Kidney epithelial cell (primary cell): Measurements from ENCODE around the gene ADAM12. TPM values are rescaled to one million over a fixed set of nuclear protein-coding genes. Genes with fewer than 3 reads are reported as not detected.

ENCODE experiments used
- DNase-seq: peaks from one replicate; pipeline ENCODE4 v3.0.0-alpha.2; 2010; ENCODE audit warnings: low read depth
- H3K27me3 ChIP-seq: 2 replicates; pipeline ENCODE4 v1.6.0; 2011; ENCODE audit warnings: low read length; ENCODE audit not compliant: control insufficient read depth, insufficient read depth
- H3K36me3 ChIP-seq: 2 replicates; pipeline ENCODE4 v1.5.1; 2011; ENCODE audit warnings: low read length; ENCODE audit not compliant: control insufficient read depth, insufficient read depth
- H3K4me3 ChIP-seq: 2 replicates; pipeline ENCODE4 v1.5.1; 2011; ENCODE audit warnings: low read depth, mild to moderate bottlenecking, control low read depth, low read length
- CTCF ChIP-seq: IDR thresholded peaks from 2 replicates; pipeline ENCODE4 v1.5.1; 2011; ENCODE audit warnings: mild to moderate bottlenecking, moderate library complexity, low read length, control low read depth, inconsistent platforms; ENCODE audit not compliant: insufficient read depth, poor library complexity, severe bottlenecking
- total RNA-seq: library from RNA; depleted of rRNA; stranded (reverse); fragments of >200 nt; gene quantifications from 2 replicates; pipeline ENCODE4 v1.2.3, GENCODE V29; 2015

ADAM12 gene
- total RNA-seq, 1 donor from 2014 or later = 21.9 TPM

- H3K27me3 ChIP-seq = no peaks in the 10 kb centered on the region
- TF ChIP-seq CTCF = no peak
- no peak for DNase-seq
- H3K36me3 ChIP-seq = no peaks in the 10 kb centered on the region
- H3K4me3 ChIP-seq = no peak overlapping the region
Measured at GRCh38 chr10:126043389-126043788, 344.9 kb downstream of the ADAM12 start.

GRCh38 chr10:126042906-126043305 lies 345.4 kb downstream of the ADAM12 start:
- no peak for DNase-seq
- TF ChIP-seq CTCF = no peak
- Histone ChIP-seq H3K36me3 (no peaks in the 10 kb centered on the region), H3K4me3 (no peak overlapping the region), H3K27me3 (no peaks in the 10 kb centered on the region)

GRCh38 chr10:126042354-126042753 lies 345.9 kb downstream of the ADAM12 start:
- no peak overlapping the region for H3K4me3 ChIP-seq
- no peak for TF ChIP-seq CTCF
- DNase-seq = peak; percentile 47
- H3K27me3 ChIP-seq = no peaks in the 10 kb centered on the region
- H3K36me3 ChIP-seq = no peaks in the 10 kb centered on the region

GRCh38 chr10:126041804-126042231 lies 346.5 kb downstream of the ADAM12 start:
- Histone ChIP-seq H3K36me3 (no peaks in the 10 kb centered on the region), H3K4me3 (no peak overlapping the region), H3K27me3 (no peaks in the 10 kb centered on the region)
- TF ChIP-seq CTCF = no peak
- DNase-seq = peak; percentile 99

- Histone ChIP-seq H3K27me3 (no peaks in the 10 kb centered on the region), H3K4me3 (no peak overlapping the region), H3K36me3 (no peaks in the 10 kb centered on the region)
- no peak for TF ChIP-seq CTCF
- DNase-seq = no peak
Measured at GRCh38 chr10:126041117-126041516, 347.2 kb downstream of the ADAM12 start.

GRCh38 chr10:126037946-126038345 lies 350.3 kb downstream of the ADAM12 start:
- no peaks in the 10 kb centered on the region for H3K36me3 ChIP-seq
- H3K4me3 ChIP-seq = no peak overlapping the region
- no peak for TF ChIP-seq CTCF
- no peak for DNase-seq
- no peaks in the 10 kb centered on the region for H3K27me3 ChIP-seq
